ENCODE results near the gene TTC21A. TPM values are rescaled to one million over a fixed set of nuclear protein-coding genes. Genes with fewer than 3 reads are reported as not detected.

TTC21A gene
- polyA plus RNA-seq, 6 donors from 2014 or later, result 3.8 to 14.8 (median 11.2) TPM

DNA sequence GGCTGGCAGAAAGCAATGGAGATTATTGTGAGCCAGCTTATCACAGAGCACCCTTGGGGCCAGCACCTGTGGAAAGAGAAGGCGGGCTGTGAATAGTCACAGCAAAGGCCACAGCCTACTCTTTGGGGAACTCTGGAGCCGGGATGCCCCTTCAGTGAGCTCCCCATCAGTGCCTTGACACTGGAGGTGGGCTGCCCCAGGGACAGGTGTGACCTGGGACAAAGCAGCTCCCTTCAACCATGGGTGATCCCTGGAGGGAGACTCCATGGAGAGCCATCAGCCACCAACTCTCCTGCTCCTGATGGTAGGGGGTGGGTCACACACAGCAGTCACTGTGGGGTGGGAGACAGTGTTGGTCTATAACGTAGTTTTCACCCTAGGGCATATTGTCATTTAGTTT lies 5.8 kb downstream of the TTC21A start:
- Mint-ChIP-seq H3K4me1 (peaks cover 17 to 31% (median 25%) of the 10 kb centered on the region in 3 donors), H3K27me3 (no peaks in the 10 kb centered on the region), H3K4me3 (no peak overlapping the region), H3K27ac (no peak overlapping the region), H3K36me3 (peaks cover 2 to 31% of the 10 kb centered on the region in 2 donors), H3K9me3 (no peaks in the 10 kb centered on the region)
- no peak for ATAC-seq (ENCODE audit: low read depth in 2 of 2)
- no peak for DNase-seq

DNA sequence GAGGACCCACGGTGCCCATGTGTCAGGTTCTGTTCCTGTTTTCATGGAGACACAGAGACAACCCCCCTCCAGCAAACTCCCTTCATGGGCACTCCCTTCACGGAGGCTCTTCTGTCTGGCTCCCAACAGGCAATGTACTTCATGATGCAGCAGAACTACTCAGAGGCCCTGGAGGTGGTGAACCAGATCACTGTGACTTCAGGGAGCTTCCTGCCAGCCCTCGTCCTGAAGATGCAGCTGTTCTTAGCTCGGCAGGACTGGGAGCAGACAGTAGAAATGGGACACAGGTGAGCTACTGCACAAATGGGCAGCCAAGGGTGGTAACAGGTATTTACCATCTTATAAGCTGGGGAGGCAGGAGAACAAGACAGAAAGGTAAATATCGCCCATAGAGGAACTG lies 7.0 kb downstream of the TTC21A start:
- peak overlapping the region in 3 of 6 donors; percentile 43 to 93 (median 74) for H3K27ac Mint-ChIP-seq
- H3K4me3 Mint-ChIP-seq, result no peak overlapping the region
- no peak for DNase-seq
- no peaks in the 10 kb centered on the region for H3K27me3 Mint-ChIP-seq
- H3K36me3 Mint-ChIP-seq, result peaks cover 8 to 36% of the 10 kb centered on the region in 2 donors
- no peaks in the 10 kb centered on the region for H3K9me3 Mint-ChIP-seq
- H3K4me1 Mint-ChIP-seq, result peaks cover 6 to 20% (median 19%) of the 10 kb centered on the region in 3 donors
- ATAC-seq (ENCODE audit: low read depth in 2 of 2), result no peak

DNA sequence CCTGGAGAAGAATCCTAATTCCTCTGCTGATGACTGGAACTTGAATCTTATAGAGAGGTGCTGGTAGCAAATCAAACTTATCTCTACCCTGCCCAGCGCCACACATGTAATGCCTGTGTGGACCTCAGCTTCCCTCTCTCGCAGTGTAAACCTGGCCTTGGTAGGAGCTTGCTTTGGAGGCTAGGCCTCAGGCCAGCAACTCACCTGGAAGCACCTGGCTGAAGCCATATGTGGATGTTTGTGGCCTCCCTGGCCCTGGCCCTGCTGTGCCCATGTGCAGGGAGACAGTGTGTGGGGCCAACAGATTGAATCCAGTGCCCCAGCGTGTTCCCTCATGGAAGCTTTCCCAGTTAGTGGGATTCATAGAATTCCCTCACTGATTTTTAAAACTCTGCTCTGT lies 8.4 kb downstream of the TTC21A start:
- Mint-ChIP-seq H3K4me3 (no peak overlapping the region), H3K4me1 (peaks cover 6 to 23% (median 18%) of the 10 kb centered on the region in 3 donors), H3K27me3 (no peaks in the 10 kb centered on the region), H3K36me3 (peaks cover 8 to 26% of the 10 kb centered on the region in 2 donors), H3K9me3 (no peaks in the 10 kb centered on the region), H3K27ac (no peak overlapping the region)
- no peak for DNase-seq
- no peak for ATAC-seq (ENCODE audit: low read depth in 2 of 2)

DNA sequence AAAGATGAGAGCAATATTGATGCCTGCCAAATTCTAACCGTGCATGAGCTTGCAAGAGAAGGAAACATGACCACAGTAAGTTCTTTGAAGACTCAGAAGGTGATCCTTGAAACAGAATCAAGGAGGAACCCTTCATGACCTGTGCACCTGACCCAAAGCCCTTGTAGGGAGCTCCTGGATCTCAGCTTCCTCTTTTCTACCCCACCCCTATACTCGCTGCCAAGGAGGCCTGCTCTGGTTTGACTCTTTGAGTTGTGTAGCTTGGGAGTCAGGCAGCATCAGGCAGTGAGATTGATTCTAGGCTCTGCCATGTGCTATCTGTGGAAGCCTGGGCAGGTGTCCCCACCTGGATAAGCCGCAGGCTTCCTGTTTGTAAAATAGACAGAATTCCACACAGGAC lies 10.6 kb downstream of the TTC21A start:
- H3K4me3 Mint-ChIP-seq, result peak overlapping the region in 1 of 8 donors; percentile 50

DNA sequence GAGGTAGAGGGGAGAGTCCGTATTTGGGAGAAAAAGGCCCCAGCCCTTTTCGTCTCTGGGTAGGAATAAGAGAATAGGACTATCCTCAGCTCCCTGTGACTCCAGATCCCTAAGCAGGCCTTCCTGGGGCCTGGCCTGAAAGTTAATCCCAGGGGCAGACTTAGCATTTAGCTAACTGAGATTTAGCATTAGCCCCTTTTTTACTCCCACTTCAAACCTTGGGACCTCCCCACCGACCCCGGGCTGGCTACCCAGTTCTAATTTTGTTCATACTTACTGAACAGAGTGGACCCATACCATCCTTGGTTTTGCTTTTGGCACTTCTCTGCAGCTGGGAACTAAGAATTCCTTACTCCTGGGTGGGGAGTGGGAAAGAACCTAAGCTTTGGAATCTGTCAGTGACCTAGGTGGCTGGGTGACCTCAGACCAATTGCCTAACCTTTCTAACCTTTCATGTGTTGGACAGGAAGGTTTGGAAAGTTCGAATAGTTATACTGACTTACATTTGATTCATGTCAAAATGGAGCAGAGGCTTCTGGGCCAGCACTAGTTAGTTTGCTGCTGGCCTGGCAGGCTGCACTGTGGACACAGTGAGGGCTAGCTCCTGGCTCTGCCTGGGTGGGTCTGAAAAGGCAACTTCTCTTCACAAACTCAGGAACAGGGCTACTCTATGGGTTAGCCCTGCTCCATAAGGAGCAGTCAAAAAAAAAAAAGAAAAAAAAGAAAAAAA lies 11.6 kb downstream of the TTC21A start:
- peak overlapping the region in 1 of 6 donors; percentile 56 for H3K27ac Mint-ChIP-seq
- H3K4me3 Mint-ChIP-seq, result no peak overlapping the region
- H3K36me3 Mint-ChIP-seq, result peaks cover 8 to 15% of the 10 kb centered on the region in 2 donors
- ATAC-seq (ENCODE audit: low read depth in 2 of 2), result no peak
- H3K27me3 Mint-ChIP-seq, result no peaks in the 10 kb centered on the region
- DNase-seq, result no peak
- peaks cover 25 to 54% (median 38%) of the 10 kb centered on the region in 3 donors for H3K4me1 Mint-ChIP-seq
- no peaks in the 10 kb centered on the region for H3K9me3 Mint-ChIP-seq

More for the DNA sequence above, 10.6 kb downstream of the TTC21A start:
- DNase-seq (no peak), ATAC-seq (ENCODE audit: low read depth in 2 of 2) (peak; percentile 45 to 52)
- Mint-ChIP-seq H3K36me3 (peaks cover 8 to 15% of the 10 kb centered on the region in 2 donors), H3K9me3 (no peaks in the 10 kb centered on the region), H3K27me3 (no peaks in the 10 kb centered on the region), H3K27ac (peak overlapping the region in 1 of 6 donors; percentile 38), H3K4me1 (peaks cover 23 to 45% (median 34%) of the 10 kb centered on the region in 3 donors)

DNA sequence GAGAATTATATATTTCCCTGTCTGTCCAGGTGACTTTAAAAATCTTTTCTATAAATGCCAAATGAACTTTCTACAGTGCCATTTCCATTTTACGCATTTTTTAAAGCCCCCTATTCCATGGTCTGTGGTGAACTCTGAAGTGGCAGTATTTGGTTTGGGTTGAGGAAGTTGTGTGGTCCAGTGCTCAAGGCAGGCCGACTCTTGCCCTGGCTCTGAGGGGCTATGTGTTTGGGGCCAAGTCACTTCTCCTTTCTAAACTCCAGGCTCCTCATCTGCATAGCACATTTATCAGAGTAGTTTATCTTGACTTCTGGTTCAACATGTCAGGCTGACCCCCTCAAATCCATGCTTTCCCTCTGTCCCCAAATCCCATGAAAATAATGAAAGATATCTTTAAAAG lies 14.1 kb downstream of the TTC21A start:
- H3K36me3 Mint-ChIP-seq, result peaks cover 8% of the 10 kb centered on the region in 2 donors
- DNase-seq (no peak), ATAC-seq (ENCODE audit: low read depth in 2 of 2) (peak; percentile 79 to 82)
- H3K4me3 Mint-ChIP-seq, result peak overlapping the region in 7 of 8 donors; percentile 48 to 87 (median 78)
- H3K27me3 Mint-ChIP-seq, result no peaks in the 10 kb centered on the region
- peaks cover 35 to 68% (median 47%) of the 10 kb centered on the region in 3 donors for H3K4me1 Mint-ChIP-seq
- H3K27ac Mint-ChIP-seq, result peak overlapping the region in 5 of 6 donors; percentile 43 to 95 (median 73)
- H3K9me3 Mint-ChIP-seq, result no peaks in the 10 kb centered on the region

DNA sequence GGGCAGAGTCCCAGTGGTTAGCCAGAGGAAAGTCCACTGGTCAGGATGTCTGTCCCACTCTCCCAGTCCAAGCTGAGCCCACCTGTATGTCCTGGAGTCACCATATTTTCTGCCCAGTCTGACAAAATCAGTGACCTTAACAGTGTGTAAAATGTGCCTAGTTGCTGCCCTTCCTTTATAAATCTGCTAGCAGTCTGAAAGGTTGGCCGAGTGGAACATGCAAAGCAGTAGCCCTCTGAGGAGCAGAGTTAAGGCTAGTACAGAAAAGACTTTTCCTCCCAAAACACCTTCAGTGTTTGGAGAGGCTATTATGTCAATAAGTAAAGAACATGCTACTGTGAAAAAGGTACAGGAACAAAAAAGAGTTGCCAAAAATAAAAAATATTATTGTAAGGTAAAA lies 15.3 kb downstream of the TTC21A start:
- DNase-seq (no peak), ATAC-seq (ENCODE audit: low read depth in 2 of 2) (peak; percentile 42 to 49)
- Mint-ChIP-seq H3K4me1 (peaks cover 47 to 75% (median 59%) of the 10 kb centered on the region in 3 donors), H3K36me3 (peaks cover 8% of the 10 kb centered on the region in 2 donors), H3K4me3 (peak overlapping the region in 7 of 8 donors; percentile 56 to 83 (median 76)), H3K27me3 (no peaks in the 10 kb centered on the region), H3K9me3 (no peaks in the 10 kb centered on the region), H3K27ac (peak overlapping the region; percentile 12 to 91 (median 74))

DNA sequence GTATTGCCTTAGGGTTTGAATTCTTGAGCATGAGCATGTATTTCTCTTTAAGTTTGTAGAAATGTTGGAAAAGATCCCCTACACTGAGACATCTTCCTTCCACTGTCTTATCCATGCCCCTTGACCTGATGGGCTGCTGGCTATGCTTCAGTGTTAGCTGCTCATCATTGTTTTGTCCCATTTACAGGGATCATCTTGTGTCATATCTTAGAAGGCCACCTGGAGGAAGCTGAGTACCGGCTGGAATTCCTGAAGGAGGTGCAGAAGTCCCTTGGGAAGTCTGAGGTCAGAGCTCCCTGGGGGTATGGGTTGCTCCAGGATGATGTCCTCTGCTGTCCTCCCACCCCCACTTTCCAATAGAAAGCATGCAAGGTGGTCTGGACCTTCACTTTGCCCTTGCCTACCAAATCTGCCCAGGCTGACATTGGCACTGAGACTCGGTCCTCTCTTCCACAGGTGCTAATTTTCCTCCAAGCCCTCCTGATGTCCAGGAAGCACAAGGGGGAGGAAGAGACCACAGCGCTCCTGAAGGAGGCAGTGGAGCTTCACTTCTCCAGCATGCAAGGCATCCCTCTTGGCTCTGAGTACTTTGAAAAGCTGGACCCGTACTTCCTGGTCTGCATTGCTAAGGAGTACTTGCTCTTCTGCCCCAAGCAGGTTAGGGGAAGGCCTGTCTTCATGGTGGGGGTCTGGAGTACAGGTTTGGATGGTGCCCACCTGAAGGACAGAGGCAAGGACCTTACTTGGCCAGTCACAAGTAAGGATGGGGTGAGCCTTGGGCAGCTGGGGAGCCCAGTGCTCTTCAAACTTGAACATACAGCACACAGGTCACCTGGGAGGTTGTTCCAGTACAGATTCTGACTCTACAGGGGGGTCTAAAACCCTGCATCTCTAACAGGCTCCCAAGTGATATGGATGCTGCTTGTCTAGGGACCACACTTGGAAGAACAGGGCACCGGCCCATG lies 17.7 kb downstream of the TTC21A start:
- H3K4me3 Mint-ChIP-seq, result no peak overlapping the region
- H3K36me3 Mint-ChIP-seq, result peaks cover 0 to 10% of the 10 kb centered on the region in 2 donors
- peaks cover 50 to 73% (median 57%) of the 10 kb centered on the region in 3 donors for H3K4me1 Mint-ChIP-seq
- peak overlapping the region in 2 of 6 donors; percentile 34 to 49 for H3K27ac Mint-ChIP-seq
- DNase-seq (no peak), ATAC-seq (ENCODE audit: low read depth in 2 of 2) (no peak)
- H3K9me3 Mint-ChIP-seq, result no peaks in the 10 kb centered on the region
- no peaks in the 10 kb centered on the region for H3K27me3 Mint-ChIP-seq

DNA sequence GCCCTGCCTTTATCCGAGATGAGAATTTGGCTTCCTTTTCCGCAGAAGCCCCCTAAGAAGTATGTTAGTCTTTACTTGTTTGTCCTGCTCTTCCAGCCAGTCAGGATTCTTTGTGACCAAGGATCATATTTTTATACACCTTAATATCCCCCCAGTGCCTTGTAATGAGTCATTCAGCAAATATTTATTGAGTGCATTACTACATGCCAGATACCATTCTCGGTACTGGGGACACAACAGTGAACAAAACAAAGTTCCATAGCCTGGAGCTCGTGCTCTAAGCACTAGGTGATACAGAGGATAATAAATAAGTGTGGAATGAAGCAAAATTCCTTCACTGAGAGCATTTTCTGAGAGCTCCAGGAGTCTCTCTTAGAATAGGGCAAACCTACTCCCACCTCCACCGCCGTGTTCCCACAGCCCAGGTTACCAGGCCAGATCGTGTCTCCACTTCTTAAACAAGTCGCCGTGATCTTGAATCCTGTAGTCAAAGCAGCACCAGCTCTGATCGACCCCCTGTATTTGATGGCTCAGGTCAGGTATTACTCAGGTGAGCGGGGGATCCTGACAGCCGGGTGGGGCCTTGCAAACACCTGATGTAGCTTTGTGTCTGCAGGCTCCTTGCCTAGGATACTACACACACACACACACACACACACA lies 18.5 kb downstream of the TTC21A start:
- H3K4me1 Mint-ChIP-seq, result peaks cover 52 to 65% (median 54%) of the 10 kb centered on the region in 3 donors

DNA sequence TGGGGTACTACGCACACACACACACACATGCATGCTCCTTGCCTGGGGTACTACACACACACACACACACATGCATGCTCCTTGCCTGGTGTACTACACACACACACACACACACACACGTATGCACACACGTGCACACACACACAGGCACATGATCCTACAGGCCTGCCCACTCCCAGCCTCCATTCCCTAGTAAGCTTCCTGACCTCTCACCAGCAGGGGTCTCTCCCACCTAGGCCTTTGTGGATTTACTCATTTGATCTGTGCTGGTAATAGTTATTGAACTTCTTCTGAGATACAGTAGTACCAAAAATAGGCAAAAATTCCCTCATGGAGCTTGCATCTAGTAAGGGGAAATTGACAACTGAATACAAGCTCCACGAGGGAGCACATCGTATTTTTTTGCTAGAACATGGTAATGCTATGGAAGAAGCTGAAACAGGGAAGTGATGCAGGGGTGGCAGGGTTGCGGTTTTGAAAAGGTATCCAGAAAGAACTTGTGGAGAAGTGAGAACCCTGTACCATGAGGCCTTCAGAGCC lies 19.1 kb downstream of the TTC21A start:
- ATAC-seq (ENCODE audit: low read depth in 2 of 2) (peak; percentile 63 to 77), DNase-seq (no peak)
- Mint-ChIP-seq H3K9me3 (no peaks in the 10 kb centered on the region), H3K36me3 (peaks cover 4 to 10% of the 10 kb centered on the region in 2 donors), H3K4me1 (peaks cover 45 to 58% (median 48%) of the 10 kb centered on the region in 3 donors), H3K27me3 (no peaks in the 10 kb centered on the region), H3K4me3 (peak overlapping the region in 6 of 8 donors; percentile 17 to 78 (median 56)), H3K27ac (peak overlapping the region in 3 of 6 donors; percentile 35 to 82 (median 66))

More for the DNA sequence above, 18.5 kb downstream of the TTC21A start:
- ATAC-seq (ENCODE audit: low read depth in 2 of 2), result no peak
- Mint-ChIP-seq H3K27ac (peak overlapping the region in 3 of 6 donors; percentile 33 to 52 (median 49)), H3K9me3 (no peaks in the 10 kb centered on the region), H3K4me3 (no peak overlapping the region), H3K36me3 (peaks cover 0 to 10% of the 10 kb centered on the region in 2 donors), H3K27me3 (no peaks in the 10 kb centered on the region)
- DNase-seq, result no peak

DNA sequence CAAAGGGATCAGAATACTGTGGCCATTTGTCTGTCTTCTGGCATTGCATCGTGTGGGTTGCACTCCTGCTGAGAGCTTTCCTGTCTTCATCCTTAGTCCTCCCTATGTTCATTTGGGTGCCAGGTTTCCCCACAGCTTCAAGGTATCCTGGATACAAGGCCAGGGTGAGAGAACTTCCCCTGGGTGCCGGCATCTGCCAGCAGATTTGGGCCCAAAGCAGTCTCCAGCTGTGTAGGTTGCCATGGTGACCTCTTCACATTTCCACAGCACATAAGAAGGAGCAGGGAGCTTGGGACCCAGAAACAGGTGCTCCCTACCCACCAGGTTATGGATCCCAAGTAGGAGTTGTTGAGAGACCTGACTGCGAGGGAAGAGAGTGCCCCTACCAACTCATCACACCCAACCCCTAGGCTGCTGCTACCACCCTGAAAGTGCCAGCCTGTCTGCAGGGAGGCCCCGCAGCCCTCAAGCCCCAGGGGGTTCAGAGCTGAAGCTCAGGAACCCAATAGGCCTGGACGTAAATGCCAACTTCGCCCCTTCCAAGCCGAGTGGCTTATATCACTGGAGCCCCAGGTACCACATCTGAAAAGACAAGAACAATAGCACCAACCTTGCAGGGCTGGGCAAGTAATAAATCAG lies 19.9 kb downstream of the TTC21A start:
- peak overlapping the region in 5 of 6 donors; percentile 19 to 82 (median 66) for H3K27ac Mint-ChIP-seq
- DNase-seq (no peak), ATAC-seq (ENCODE audit: low read depth in 2 of 2) (no peak)
- no peaks in the 10 kb centered on the region for H3K27me3 Mint-ChIP-seq
- H3K4me3 Mint-ChIP-seq, result peak overlapping the region in 5 of 8 donors; percentile 41 to 78 (median 61)
- H3K9me3 Mint-ChIP-seq, result no peaks in the 10 kb centered on the region
- peaks cover 10 to 12% of the 10 kb centered on the region in 2 donors for H3K36me3 Mint-ChIP-seq
- peaks cover 38 to 50% (median 40%) of the 10 kb centered on the region in 3 donors for H3K4me1 Mint-ChIP-seq

DNA sequence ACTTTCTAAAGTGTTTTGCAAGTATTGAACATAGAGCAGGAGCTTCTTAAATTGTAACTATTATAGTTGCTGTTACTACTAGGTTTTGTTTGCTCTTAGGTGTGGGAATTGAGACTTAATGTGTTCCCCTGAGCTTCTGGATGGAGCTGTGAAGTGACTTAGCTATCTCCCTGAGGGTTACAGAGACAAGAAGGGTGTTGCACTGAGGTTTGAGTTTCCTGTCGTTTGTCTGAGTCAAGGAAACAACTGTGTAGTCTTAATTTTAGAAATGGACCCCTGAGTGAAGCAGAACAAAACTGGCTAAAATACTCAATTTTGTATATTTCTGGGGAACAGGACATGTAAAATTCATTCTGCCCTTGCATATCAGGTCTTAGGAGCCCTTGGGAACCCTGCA lies 20.4 kb downstream of the TTC21A start:
- ATAC-seq (ENCODE audit: low read depth in 2 of 2) (no peak), DNase-seq (no peak)
- Mint-ChIP-seq H3K36me3 (peaks cover 10 to 14% of the 10 kb centered on the region in 2 donors), H3K27ac (peak overlapping the region in 1 of 6 donors; percentile 19), H3K4me1 (peaks cover 32 to 45% (median 35%) of the 10 kb centered on the region in 3 donors), H3K27me3 (no peaks in the 10 kb centered on the region), H3K9me3 (no peaks in the 10 kb centered on the region), H3K4me3 (peak overlapping the region in 5 of 8 donors; percentile 35 to 78 (median 58))

Data from naive B cell (primary cell).